ENCODE measurements around the gene DOCK11.
A peak's percentile ranks its signal among the peaks of the same experiment; 100 is the strongest.
"Not testable (repeated sequence)": the region's sequence is repeated elsewhere in the genome, so short reads cannot be mapped to it uniquely, and the experiment has no call there.

Gene DOCK11

GRCh38 chrX:118582926-118583325 lies 87.3 kb downstream of the DOCK11 start:
- not testable (repeated sequence) for DNase-seq

- DNase-seq, result no peak
These were observed 88.2 kb downstream of the DOCK11 start for GRCh38 chrX:118583781-118584180.

DNA sequence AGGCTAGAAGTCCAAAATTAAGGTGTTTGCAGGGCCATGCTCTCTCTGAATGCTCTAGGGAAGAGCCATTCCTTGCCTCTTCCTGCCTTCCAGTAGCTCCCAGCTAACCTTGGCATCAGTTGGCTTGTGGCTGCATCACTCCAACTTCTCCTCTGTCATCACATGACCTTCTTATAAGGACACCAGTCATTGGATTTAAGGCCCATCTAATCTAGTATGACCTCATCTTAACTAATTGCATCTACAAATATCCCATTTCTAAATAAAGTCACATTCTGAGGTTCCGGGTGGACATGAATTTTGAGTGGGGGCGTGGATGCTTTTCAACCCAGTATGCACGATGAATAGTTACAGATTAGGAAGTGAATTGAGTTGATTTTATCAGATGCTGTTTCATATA lies 89.7 kb downstream of the DOCK11 start:
- DNase-seq, result no peak

GRCh38 chrX:118586206-118586605 lies 90.6 kb downstream of the DOCK11 start:
- not testable (repeated sequence) for DNase-seq

DNA sequence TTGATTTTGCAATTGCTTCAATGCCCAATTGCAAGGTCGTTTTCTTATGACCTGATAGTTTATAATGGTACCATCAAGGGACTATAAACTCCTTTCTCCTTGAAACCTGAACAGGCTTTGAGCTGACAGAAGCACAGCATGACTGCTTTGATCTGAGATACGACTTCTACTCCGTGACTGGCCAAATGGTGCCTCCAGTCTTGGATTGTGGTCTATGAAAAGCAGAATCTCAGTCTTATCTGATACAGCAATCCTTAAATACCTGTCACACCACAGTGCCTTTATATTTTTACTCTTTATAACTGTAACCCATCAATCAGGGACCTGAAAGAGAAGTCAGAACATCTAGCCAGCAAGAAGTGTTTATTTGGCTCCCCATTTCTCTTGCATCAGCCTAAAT lies 93.1 kb downstream of the DOCK11 start:
- no peak for DNase-seq

- DNase-seq, result no peak
These were observed 93.6 kb downstream of the DOCK11 start for GRCh38 chrX:118589227-118589626.

- no peak for DNase-seq
These were observed 97.8 kb downstream of the DOCK11 start for GRCh38 chrX:118593407-118593806.

DNA sequence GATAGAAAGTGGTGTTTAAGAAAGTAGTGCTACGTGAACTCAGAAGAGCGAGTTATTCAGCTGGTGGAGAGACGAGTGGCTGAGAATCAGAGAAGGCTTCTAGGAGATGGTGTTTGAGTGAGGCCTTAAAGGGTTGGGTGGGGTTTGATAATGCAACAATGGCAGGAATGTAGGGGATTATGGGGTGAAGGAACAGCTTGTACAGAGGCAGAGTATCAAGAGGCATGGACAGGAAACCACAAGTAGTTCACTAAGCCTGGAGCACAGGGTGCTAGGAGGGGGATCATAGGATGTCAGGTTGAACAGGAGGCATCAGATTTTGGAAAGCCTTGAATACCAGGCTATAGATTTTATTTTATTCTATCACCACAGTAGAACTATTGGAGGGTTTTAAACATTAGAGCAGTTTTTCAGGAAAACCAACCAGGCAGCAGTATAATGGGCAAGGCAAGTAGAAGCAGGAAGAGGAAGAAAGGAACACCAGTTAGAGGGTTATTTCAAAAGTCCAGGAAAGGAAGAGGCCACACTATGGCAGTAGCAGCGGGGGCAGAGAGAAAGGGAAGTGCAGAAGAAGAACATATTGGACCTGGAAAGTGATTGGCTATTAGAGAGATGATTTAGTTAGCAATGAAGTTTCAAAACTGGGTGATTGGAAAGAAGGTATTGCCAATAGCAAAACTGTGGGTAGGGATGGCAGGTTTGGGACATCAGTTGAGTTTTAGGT lies 99.2 kb downstream of the DOCK11 start:
- DNase-seq, result no peak

DNA sequence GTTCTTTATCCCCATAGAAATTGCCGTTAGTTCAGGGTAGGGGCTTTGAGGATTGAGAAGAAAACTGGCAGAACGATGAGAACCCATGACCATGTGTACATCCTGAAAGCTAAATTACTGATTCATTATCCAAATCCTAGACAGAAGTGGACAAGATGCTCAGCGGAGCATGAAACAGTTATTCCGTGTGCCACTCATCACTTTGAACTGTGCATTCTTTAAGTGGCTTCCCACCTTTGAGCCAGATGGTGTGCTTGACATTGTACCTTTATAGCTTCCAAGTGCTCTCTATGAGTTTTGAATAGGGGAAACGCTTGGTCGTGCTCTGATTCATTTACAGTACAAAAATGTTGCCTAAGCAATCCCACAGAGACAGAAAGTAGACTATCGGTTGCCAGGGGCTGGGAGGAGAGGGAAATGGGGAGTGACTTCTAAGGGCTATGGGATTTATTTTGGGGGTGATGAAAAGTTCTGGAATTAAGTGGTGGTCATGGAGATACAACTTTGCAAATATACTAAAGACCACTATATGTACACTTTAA lies 100.0 kb downstream of the DOCK11 start:
- no peak for DNase-seq

DNA sequence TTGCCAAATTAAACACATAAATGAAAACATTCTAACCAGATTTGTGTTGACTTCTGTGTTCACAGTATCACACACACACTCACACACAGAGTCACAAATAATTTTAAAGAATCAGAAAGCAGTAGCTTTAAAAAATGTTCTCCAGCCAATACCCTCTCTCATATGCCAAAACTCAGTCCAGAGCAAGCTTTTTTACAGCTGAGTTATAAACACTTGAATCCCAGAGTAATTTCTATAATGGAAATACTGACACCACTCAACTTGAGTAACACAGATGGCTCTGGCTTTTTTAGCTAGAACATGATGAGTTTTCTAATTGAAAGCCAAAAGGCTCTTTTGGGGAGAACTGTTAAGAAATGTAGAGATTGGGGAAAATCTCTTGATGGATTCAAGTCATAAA lies 100.8 kb downstream of the DOCK11 start:
- no peak for DNase-seq

DNA sequence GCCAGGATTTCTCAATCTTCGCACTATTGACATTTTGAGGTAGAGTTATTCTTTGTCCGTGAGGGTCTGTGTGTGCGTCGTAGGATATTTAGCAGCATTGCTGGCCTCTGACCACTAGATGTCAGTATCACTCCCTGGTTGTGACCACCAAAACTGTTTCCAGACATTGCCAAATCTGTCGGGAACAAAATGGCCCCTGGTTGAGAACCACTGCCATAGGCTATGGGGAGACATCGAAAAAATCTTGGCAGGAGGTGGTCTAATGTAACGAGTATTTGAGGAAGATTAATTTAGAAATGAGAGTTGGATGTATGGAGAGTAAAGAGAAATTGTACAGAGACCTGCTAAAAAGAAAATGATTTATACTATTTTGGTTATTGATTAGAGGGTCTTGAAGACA lies 108.4 kb downstream of the DOCK11 start:
- DNase-seq, result peak; percentile 45

DNA sequence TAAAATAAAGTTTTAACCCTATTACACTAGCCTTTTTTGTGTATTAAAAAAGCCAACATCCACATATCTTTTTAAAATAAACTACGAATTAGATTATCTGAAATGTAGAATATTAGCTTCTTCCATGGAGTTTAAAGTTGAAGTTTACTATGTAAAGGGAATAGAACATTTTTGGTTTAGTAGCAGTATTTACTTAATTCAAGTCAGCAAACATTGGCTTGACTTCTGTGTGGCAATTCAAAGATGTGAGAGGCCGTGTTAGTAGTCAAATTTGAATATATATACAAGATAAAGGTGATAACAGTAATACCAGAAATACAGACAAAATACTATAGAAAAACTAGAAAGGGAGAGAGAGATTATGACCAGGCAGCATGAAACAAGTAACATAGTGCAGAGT lies 116.7 kb downstream of the DOCK11 start:
- no peak for DNase-seq

- no peak for DNase-seq
These were observed 118.5 kb downstream of the DOCK11 start for GRCh38 chrX:118614150-118614549.

DNA sequence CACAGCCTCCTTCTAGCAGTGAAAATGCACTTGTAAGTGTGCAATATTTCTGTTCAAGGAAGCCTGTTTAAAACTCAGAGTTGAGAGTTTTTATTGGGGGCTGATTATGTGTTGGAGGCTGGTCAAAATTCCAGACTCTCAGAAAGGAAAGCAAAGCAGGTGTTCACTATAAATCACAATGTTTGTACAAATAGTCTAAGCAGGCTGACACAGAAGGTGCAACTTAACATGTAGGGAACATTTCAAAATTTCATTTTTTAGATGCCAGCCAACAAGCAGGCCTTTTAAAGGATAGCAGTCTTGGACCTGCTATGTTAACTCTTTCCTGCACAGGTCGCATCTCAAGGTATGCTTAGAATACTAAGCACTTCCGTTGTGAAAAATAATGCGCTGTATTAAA lies 119.5 kb downstream of the DOCK11 start:
- no peak for DNase-seq

DNA sequence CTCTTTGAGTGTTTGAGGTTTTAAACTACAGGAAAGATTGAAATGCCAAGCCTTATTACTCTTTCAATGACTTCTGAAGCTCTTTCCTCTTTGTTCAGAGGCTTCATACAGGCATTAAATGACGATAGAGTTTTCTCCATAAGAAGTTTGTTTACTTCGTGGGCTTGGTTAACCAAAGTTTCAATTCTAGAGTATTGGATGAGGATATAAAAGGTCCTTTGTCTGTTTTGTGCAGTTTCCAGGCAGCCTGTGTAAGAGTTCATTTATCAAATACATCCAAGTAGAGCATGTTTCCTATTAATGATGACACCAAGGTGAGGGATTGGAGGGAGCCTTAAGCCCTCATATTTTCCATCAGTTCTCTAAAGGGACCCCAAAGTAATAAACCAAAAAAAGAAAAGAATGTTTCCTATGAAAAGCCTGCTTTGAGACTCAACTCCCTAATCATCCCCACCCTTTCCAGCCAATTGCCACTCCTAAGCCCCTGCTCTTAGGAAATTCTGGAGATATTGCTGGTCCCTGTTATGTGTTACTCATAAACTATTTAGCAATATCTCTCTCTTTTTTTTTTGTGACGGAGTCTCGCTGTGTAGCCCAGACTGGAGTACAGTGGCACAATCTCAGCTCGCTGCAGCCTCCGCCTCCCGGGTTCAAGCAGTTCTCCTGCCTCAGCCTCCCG lies 125.6 kb downstream of the DOCK11 start:
- no peak for DNase-seq

DNA sequence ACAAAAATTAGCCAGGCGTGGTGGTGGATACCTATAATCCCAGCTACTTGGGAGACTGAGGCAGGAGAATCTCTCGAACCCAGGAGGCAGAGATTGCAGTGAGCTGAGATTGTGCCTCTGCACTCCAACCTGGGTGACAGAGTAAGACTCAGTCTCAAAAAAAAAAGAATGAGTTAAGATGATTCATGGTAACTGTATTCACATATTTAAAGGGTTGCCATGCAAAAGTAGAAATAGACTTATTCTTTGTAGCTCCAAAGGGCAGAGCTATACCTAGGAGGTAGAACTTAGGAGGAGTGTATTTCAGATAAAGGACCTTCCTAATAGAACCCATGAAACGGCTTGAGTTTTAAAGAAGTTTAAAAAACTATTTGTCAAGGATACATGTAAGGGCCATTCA lies 127.4 kb downstream of the DOCK11 start:
- no peak for DNase-seq

- DNase-seq, result no peak
These were observed 130.7 kb downstream of the DOCK11 start for GRCh38 chrX:118626346-118626745.

DNA sequence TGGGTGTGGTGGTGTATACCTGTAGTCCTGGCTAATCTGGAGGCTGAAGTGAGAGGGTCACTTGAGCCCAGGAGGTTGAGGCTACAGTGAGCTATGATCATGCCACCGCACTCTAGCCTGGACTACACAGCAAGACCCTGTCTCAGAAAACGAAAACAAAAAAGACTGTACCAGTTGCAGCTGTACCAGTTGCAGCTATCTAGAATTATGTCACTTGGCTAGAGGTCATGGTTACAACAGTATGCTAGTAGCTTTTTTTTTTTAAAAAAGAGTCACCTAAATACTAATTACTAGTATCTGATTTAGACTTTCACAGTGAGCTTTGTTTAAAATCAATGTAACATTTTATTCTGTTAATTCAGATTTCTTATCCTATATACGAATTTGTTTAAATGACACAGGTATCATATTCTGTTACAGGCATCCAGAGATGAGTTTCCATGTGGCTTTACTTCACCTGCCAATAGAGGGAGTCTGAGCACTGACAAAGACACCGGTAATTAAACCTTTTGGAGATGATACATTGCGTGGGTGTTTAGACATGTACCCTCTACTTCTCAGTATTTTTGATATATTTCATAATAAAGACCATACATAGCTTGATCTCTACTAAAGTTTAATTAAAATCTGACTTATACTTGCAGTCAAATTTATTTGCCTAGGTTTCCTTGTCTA lies 131.6 kb downstream of the DOCK11 start:
- peak; percentile 0 for DNase-seq

- no peak for DNase-seq
These were observed 135.2 kb downstream of the DOCK11 start for GRCh38 chrX:118630848-118631247.

- no peak for DNase-seq
These were observed 136.0 kb downstream of the DOCK11 start for GRCh38 chrX:118631586-118631985.

DNA sequence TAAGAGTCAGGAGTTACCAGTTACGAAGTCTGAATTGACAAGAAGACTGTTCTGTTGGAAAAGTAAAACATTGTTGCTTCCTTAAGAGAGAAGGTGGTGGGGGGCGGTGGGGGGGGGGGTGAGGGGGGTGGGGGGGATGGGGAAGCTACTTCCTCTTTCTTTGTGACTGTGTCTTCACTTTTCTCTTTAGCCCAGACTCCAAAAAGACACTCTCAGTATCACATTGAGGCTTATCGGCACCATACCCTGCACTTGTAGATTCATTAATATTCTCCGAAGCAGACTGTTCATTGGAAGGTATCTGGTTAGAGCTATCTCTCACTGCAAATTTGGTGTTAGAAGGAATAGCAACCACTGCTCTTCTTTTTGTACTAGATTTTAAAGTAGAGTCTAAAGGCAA lies 137.2 kb downstream of the DOCK11 start:
- no peak for DNase-seq

- no peak for DNase-seq
These were observed 137.9 kb downstream of the DOCK11 start for GRCh38 chrX:118633530-118633929.

DNA sequence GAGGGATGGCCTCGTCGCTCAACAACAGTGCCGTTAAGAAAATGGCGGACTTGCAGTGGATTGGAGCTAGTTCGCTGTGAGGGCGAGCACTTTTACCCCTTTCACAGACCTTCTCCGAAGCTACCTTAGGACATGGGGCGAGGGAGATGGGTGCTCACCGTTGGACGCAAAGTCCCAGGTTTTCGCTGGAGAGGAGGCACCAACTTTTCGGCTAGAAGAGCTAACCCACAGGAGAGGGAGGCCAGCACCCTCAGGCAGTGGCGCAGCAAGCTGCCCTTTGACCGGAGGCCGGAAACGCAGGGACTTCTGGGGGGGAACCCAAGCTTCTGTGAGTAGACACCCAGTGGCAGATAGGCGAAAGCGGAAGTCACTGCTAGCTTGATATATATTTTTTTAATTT lies 138.7 kb downstream of the DOCK11 start:
- no peak for DNase-seq

GRCh38 chrX:118637997-118638396 lies 142.4 kb downstream of the DOCK11 start:
- no peak for DNase-seq

All from COR-L47 (cell line).